CD4-positive, alpha-beta T cell treated with Interleukin-17A for 4 hours (primary cell): ENCODE data around the gene UBXN10.
"Not testable (repeated sequence)": the region's sequence is repeated elsewhere in the genome, so short reads cannot be mapped to it uniquely, and the experiment has no call there.

Experiments
- DNase-seq: peaks from one replicate; pipeline ENCODE4 v3.0.0-alpha.2; 2020; ENCODE audit warnings: mixed read lengths

The UBXN10 gene

DNA sequence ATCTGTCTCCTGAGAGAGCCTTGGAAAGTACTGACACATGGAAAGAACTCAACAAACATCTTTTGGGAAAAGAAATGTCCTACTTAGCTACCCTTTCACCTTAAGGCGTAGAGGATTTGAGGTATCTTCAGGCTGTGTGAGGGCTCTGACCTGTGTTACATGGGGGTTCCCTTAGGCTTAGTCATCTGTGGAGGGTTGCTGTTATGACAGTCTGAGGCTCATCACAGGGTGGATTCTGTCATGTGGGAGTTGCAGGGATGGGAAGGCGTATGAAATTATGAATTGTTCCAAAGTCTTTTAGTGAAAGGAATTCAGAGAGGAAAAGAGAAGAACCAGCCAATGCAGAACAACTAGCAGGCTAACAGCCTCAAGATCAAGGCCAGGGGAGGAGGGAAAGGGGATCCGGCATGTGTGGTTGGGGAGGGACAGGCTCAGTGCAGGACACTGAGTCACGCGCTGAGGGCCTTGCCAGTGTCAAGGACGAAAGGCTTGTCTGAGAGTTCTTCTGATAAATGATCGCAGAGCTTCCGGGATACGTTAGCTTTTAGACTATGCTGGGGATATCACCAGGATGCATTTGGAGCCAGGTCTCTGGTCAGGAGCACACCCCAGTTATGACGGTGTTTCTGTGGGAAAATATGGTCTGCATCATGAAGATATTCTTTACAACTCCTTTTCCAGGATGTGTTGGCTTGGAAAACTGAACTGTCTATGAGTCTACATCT lies 25.0 kb downstream of the UBXN10 start:
- DNase-seq, result no peak

- DNase-seq, result no peak
These were observed 25.6 kb downstream of the UBXN10 start for GRCh38 chr1:20211511-20211931.

GRCh38 chr1:20212085-20212684 lies 26.3 kb downstream of the UBXN10 start:
- no peak for DNase-seq

GRCh38 chr1:20212685-20213331 lies 26.9 kb downstream of the UBXN10 start:
- DNase-seq, result peak; percentile 60

- no peak for DNase-seq
These were observed 29.8 kb downstream of the UBXN10 start for GRCh38 chr1:20215716-20216115.

DNA sequence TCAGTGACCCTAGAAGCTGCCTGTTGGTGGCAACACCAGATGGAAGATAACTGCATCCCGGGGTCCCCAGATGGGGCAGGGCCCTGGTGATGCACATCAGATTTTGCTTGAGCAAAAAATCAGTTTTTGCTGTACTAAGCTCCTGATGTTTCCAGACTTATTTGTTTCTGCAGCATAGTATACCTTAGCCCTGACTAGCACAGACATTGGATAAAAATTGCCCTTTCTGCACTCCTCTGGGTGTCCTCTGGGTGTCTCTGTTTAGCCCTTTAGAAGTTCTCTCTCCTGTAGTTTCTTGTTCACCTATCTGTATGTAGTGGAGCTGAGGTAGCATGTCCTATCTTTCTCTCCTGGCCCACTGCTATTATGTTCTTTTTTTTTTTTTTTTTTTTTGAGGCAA lies 30.7 kb downstream of the UBXN10 start:
- no peak for DNase-seq

GRCh38 chr1:20219053-20219452 lies 33.2 kb downstream of the UBXN10 start:
- not testable (repeated sequence) for DNase-seq

GRCh38 chr1:20220036-20220435 lies 34.1 kb downstream of the UBXN10 start:
- DNase-seq, result no peak

DNA sequence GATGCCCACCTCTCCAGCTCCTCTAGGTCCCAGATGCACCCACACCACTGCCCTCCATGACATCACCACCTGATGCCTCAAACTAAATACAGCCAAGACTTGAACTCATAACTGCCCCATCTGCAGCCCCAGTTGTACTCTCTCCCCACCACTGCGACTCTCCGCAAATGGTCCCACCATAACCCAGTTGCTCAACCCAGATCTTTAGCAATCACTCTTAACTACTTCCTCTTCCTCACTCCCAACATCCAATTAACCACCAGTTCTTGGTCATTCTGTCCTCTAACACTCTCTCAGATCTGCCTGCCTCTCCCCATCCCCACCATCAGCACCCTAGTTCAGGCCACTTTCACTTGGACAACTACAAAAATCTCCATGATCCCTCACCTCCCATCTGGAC lies 37.2 kb downstream of the UBXN10 start:
- DNase-seq, result no peak

GRCh38 chr1:20223551-20224419 lies 37.9 kb downstream of the UBXN10 start:
- DNase-seq, result no peak

DNA sequence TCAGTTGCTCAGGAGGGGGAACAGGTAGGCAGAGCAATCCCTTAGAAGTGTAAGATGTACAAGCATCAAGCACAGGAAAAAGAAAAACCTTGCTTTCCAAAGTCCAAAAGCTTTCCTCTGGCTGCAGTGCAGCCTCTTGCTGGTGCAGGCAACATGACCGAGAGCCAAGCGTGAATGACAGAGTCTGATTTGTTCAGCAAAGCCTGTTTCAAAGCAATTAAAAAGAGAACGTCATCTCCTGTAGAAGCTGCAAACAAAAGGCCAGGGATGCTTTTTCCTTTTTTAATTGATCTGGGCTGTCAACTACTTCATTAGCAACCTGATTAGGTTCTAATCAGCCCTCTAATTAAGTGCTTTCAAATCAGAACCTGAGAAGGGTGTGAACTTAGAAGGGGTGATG lies 38.6 kb downstream of the UBXN10 start:
- no peak for DNase-seq

DNA sequence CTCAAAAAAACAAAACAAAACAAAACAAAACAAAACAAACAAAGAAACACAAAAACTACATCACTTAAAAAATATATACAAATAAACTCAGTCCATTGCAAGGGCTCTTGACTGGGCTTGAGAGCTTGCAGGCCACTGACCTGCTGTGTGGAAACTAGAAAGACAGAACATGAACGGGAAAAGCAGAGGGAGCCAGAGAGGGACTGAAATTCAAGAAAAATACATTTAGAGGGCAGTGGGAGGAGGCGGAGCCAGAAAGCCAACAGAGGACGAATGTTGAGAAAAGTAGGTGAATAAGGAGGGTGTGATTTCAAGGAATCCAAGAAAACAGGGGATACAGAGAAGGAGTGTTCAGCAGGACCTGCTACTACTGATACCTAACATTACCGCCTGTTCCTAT lies 41.8 kb downstream of the UBXN10 start:
- DNase-seq, result no peak

- DNase-seq, result no peak
These were observed 42.5 kb downstream of the UBXN10 start for GRCh38 chr1:20228314-20228825.

DNA sequence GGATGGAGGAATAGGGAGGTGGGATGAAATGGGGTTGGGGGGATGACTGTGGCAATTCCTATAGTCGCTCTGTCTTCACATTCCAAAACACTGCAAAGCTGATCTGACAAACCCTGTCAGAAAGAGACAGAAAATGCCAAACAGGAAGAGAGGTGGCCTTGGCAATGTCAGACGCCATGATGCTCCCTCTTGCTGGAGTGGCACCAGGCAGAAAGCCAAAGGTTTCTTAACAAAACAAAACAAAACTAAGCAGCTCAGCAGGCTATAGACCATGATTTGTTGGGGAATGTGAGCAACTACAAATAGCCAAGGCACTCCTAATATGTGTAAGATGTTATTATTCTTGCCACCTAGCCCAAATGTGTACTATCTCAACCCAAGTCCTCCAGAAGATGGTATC lies 43.3 kb downstream of the UBXN10 start:
- no peak for DNase-seq

DNA sequence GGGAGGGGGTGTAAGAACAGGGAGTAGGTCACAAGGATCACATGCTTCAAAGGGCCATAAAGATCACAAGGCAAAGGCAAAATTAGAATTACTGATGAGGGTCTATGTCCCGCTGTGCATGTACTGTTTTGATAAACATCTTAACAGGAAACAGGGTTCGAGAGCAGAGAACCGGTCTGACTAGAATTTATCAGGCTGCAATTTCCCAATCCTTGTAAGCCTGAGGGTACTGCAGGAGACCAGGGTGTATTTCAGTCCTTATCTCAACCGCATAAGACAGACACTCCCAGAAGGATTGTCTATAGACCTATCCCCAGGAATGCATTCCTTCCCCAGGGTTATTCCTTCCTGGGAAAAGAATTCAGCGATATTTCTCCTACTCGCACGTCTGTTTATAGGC lies 46.7 kb downstream of the UBXN10 start:
- DNase-seq, result not testable (repeated sequence)

DNA sequence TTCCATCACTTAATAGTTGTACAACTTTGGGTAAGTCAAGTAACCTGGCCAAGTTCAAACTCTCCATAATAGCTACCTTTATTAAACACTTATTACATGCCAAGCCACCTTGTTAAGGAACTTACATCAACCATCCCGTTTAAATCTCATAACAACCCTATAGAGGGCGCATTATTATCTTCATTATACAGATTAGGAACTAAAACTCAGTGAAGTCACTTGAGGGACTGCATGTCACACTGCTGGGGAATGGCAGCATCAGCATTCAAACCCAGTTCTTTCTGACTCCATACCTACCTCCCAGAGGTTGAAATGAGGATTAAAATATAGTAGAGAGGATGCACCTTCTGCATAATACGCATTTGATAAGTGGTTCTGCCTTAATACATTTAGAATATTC lies 47.5 kb downstream of the UBXN10 start:
- no peak for DNase-seq

GRCh38 chr1:20233866-20234265 lies 48.0 kb downstream of the UBXN10 start:
- no peak for DNase-seq

DNA sequence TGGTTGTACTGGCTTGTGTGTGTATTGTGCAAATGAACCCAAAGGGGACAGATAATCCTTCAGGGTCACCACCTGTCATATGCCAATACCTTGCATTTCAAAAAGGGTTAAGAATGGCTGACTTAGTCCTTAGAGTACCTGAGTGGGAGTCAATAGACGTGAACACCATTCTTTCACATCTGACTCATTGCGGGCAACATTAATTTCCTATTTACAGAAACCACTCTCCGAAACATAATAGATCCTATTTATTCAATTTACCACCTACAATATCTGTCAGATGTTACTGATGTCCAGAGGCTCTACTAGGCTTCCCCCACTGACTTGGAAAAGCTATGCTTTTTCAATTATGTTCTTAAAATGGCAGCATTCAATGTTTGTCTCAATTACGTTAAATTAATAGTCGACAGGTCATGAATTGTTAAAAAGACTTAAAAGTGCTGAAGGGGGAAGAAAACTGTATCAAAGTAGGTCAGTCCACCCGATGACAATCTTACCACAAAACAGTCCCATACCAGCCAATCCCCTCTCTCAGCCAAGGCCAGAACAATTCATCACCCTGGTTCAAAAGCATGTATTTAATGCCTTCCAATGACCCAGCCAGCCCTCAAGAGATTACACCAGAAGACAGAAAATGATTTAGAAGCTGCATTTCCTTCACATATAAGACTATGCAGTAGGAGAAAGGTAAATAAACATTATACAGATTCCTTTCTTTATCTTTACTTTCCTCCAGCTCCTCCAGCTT lies 49.1 kb downstream of the UBXN10 start:
- DNase-seq, result no peak

DNA sequence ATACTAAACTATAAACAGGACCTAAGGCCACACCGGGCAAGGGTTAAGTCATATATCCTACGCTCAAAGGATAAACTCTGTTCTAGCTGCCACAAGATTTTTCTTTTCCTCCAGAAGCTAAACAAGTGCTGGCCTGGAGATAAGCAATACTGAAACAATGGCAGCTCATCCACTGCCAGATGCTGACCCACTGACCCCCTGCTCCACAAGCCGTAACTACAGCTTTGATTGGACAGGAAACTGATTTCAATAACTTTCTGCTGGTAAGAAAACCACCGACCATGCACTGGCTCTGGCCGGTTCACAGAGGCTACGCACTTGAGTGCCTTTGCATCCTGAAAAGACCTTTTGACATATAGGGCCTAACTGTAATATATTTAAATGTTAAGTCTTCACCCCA lies 51.8 kb downstream of the UBXN10 start:
- no peak for DNase-seq

GRCh38 chr1:20240012-20240411 lies 54.1 kb downstream of the UBXN10 start:
- no peak for DNase-seq

- no peak for DNase-seq
These were observed 57.1 kb downstream of the UBXN10 start for GRCh38 chr1:20242890-20243479.
